ENCODE data around the gene UMOD. TPM values are rescaled to one million over a fixed set of nuclear protein-coding genes. Genes with fewer than 3 reads are reported as not detected.

UMOD gene
- polyA plus RNA-seq, 1 donor, result not detected

GRCh38 chr16:20364051-20364450 lies 11.5 kb upstream of the UMOD start:
- WGBS (ENCODE audit: insufficient coverage, low lambda C conversion rate), result no CpG with 5 or more reads among the region's 3 CpGs
- Histone ChIP-seq H3K4me1 (ENCODE audit: control insufficient read depth, insufficient read depth, low read length) (no peaks in the 10 kb centered on the region), H3K27me3 (ENCODE audit: control insufficient read depth, insufficient read depth, low read length) (no peaks in the 10 kb centered on the region), H3K9me3 (ENCODE audit: control insufficient read depth, low read depth, low read length) (no peaks in the 10 kb centered on the region), H3K27ac (ENCODE audit: low read length) (no peak overlapping the region), H3K4me3 (ENCODE audit: low read length) (no peak overlapping the region), H3K36me3 (ENCODE audit: control insufficient read depth, insufficient read depth, low read length) (no peaks in the 10 kb centered on the region)
- DNase-seq, result no peak

- no peaks in the 10 kb centered on the region for H3K27me3 ChIP-seq (ENCODE audit: control insufficient read depth, insufficient read depth, low read length)
- WGBS (ENCODE audit: insufficient coverage, low lambda C conversion rate), result no CpG with 5 or more reads among the region's 2 CpGs
- no peaks in the 10 kb centered on the region for H3K9me3 ChIP-seq (ENCODE audit: control insufficient read depth, low read depth, low read length)
- DNase-seq, result no peak
- H3K4me3 ChIP-seq (ENCODE audit: low read length), result no peak overlapping the region
- H3K27ac ChIP-seq (ENCODE audit: low read length), result no peak overlapping the region
- no peaks in the 10 kb centered on the region for H3K36me3 ChIP-seq (ENCODE audit: control insufficient read depth, insufficient read depth, low read length)
- H3K4me1 ChIP-seq (ENCODE audit: control insufficient read depth, insufficient read depth, low read length), result no peaks in the 10 kb centered on the region
Observed at GRCh38 chr16:20363191-20363590, 10.7 kb upstream of the UMOD start.

- Histone ChIP-seq H3K4me1 (ENCODE audit: control insufficient read depth, insufficient read depth, low read length) (no peaks in the 10 kb centered on the region), H3K27me3 (ENCODE audit: control insufficient read depth, insufficient read depth, low read length) (no peaks in the 10 kb centered on the region), H3K36me3 (ENCODE audit: control insufficient read depth, insufficient read depth, low read length) (no peaks in the 10 kb centered on the region), H3K9me3 (ENCODE audit: control insufficient read depth, low read depth, low read length) (no peaks in the 10 kb centered on the region), H3K4me3 (ENCODE audit: low read length) (no peak overlapping the region), H3K27ac (ENCODE audit: low read length) (no peak overlapping the region)
- DNase-seq, result no peak
- WGBS (ENCODE audit: insufficient coverage, low lambda C conversion rate), result no CpG with 5 or more reads among the region's 2 CpGs
Observed at GRCh38 chr16:20359997-20360396, 7.5 kb upstream of the UMOD start.

- no peaks in the 10 kb centered on the region for H3K9me3 ChIP-seq (ENCODE audit: control insufficient read depth, low read depth, low read length)
- H3K27me3 ChIP-seq (ENCODE audit: control insufficient read depth, insufficient read depth, low read length), result no peaks in the 10 kb centered on the region
- 50% methylated on average over 3 of the region's 7 CpGs for WGBS (ENCODE audit: insufficient coverage, low lambda C conversion rate)
- peaks cover 7% of the 10 kb centered on the region for H3K4me1 ChIP-seq (ENCODE audit: control insufficient read depth, insufficient read depth, low read length)
- H3K36me3 ChIP-seq (ENCODE audit: control insufficient read depth, insufficient read depth, low read length), result no peaks in the 10 kb centered on the region
- no peak overlapping the region for H3K27ac ChIP-seq (ENCODE audit: low read length)
- no peak overlapping the region for H3K4me3 ChIP-seq (ENCODE audit: low read length)
- DNase-seq, result no peak
Observed at GRCh38 chr16:20355114-20355782, 2.7 kb upstream of the UMOD start.

- peak in 1 of 2 donors; percentile 25 for DNase-seq
- Histone ChIP-seq H3K9me3 (ENCODE audit: control insufficient read depth, low read depth, low read length) (no peaks in the 10 kb centered on the region), H3K36me3 (ENCODE audit: control insufficient read depth, insufficient read depth, low read length) (no peaks in the 10 kb centered on the region), H3K27ac (ENCODE audit: low read length) (no peak overlapping the region), H3K27me3 (ENCODE audit: control insufficient read depth, insufficient read depth, low read length) (peaks cover 6% of the 10 kb centered on the region), H3K4me1 (ENCODE audit: control insufficient read depth, insufficient read depth, low read length) (peaks cover 7% of the 10 kb centered on the region), H3K4me3 (ENCODE audit: low read length) (no peak overlapping the region)
Observed at GRCh38 chr16:20353379-20353778, 864 bp upstream of the UMOD start.

- WGBS (ENCODE audit: insufficient coverage, low lambda C conversion rate), result no CpG with 5 or more reads among the region's 6 CpGs
- no peak for DNase-seq
- no peaks in the 10 kb centered on the region for H3K9me3 ChIP-seq (ENCODE audit: control insufficient read depth, low read depth, low read length)
- peaks cover 6% of the 10 kb centered on the region for H3K27me3 ChIP-seq (ENCODE audit: control insufficient read depth, insufficient read depth, low read length)
- H3K27ac ChIP-seq (ENCODE audit: low read length), result no peak overlapping the region
- no peak overlapping the region for H3K4me3 ChIP-seq (ENCODE audit: low read length)
- H3K36me3 ChIP-seq (ENCODE audit: control insufficient read depth, insufficient read depth, low read length), result no peaks in the 10 kb centered on the region
- H3K4me1 ChIP-seq (ENCODE audit: control insufficient read depth, insufficient read depth, low read length), result peaks cover 7% of the 10 kb centered on the region
Observed at GRCh38 chr16:20349615-20350014, 2.9 kb downstream of the UMOD start.

- Histone ChIP-seq H3K4me1 (ENCODE audit: control insufficient read depth, insufficient read depth, low read length) (peaks cover 7% of the 10 kb centered on the region), H3K4me3 (ENCODE audit: low read length) (peak overlapping the region; percentile 6), H3K9me3 (ENCODE audit: control insufficient read depth, low read depth, low read length) (no peaks in the 10 kb centered on the region), H3K36me3 (ENCODE audit: control insufficient read depth, insufficient read depth, low read length) (no peaks in the 10 kb centered on the region), H3K27me3 (ENCODE audit: control insufficient read depth, insufficient read depth, low read length) (peaks cover 6% of the 10 kb centered on the region), H3K27ac (ENCODE audit: low read length) (no peak overlapping the region)
- WGBS (ENCODE audit: insufficient coverage, low lambda C conversion rate), result no CpG with 5 or more reads among the region's 77 CpGs
- DNase-seq, result peak in 1 of 2 donors; percentile 39
Observed at GRCh38 chr16:20348365-20349185, 3.9 kb downstream of the UMOD start.

- Histone ChIP-seq H3K36me3 (ENCODE audit: control insufficient read depth, insufficient read depth, low read length) (no peaks in the 10 kb centered on the region), H3K4me1 (ENCODE audit: control insufficient read depth, insufficient read depth, low read length) (peaks cover 2% of the 10 kb centered on the region), H3K27me3 (ENCODE audit: control insufficient read depth, insufficient read depth, low read length) (peaks cover 6% of the 10 kb centered on the region), H3K27ac (ENCODE audit: low read length) (no peak overlapping the region), H3K4me3 (ENCODE audit: low read length) (no peak overlapping the region), H3K9me3 (ENCODE audit: control insufficient read depth, low read depth, low read length) (no peaks in the 10 kb centered on the region)
- no CpG with 5 or more reads among the region's 12 CpGs for WGBS (ENCODE audit: insufficient coverage, low lambda C conversion rate)
- no peak for DNase-seq
Observed at GRCh38 chr16:20347666-20348364, 4.7 kb downstream of the UMOD start.

- no peaks in the 10 kb centered on the region for H3K9me3 ChIP-seq (ENCODE audit: control insufficient read depth, low read depth, low read length)
- DNase-seq, result no peak
- no CpG with 5 or more reads among the region's 5 CpGs for WGBS (ENCODE audit: insufficient coverage, low lambda C conversion rate)
- H3K4me1 ChIP-seq (ENCODE audit: control insufficient read depth, insufficient read depth, low read length), result no peaks in the 10 kb centered on the region
- no peaks in the 10 kb centered on the region for H3K36me3 ChIP-seq (ENCODE audit: control insufficient read depth, insufficient read depth, low read length)
- peaks cover 6% of the 10 kb centered on the region for H3K27me3 ChIP-seq (ENCODE audit: control insufficient read depth, insufficient read depth, low read length)
- no peak overlapping the region for H3K4me3 ChIP-seq (ENCODE audit: low read length)
- H3K27ac ChIP-seq (ENCODE audit: low read length), result no peak overlapping the region
Observed at GRCh38 chr16:20344611-20345010, 7.9 kb downstream of the UMOD start.

- no CpG with 5 or more reads among the region's 3 CpGs for WGBS (ENCODE audit: insufficient coverage, low lambda C conversion rate)
Observed at GRCh38 chr16:20339744-20340143, 12.8 kb downstream of the UMOD start.

More at GRCh38 chr16:20339744-20340143, 12.8 kb downstream of the UMOD start:
- no peak for DNase-seq
- H3K27ac ChIP-seq (ENCODE audit: low read length), result no peak overlapping the region
- no peaks in the 10 kb centered on the region for H3K36me3 ChIP-seq (ENCODE audit: control insufficient read depth, insufficient read depth, low read length)
- H3K9me3 ChIP-seq (ENCODE audit: control insufficient read depth, low read depth, low read length), result no peaks in the 10 kb centered on the region
- no peaks in the 10 kb centered on the region for H3K27me3 ChIP-seq (ENCODE audit: control insufficient read depth, insufficient read depth, low read length)
- no peaks in the 10 kb centered on the region for H3K4me1 ChIP-seq (ENCODE audit: control insufficient read depth, insufficient read depth, low read length)
- no peak overlapping the region for H3K4me3 ChIP-seq (ENCODE audit: low read length)

All from large intestine (tissue), 3 donors.